Stomach (tissue), 4 donors: ENCODE measurements around the gene RPL10.

ENCODE experiments used
- CTCF ChIP-seq, 7 experiments: fragments of 450-650 bp in 4 of 7; fragments of 200-600 bp in 3 of 7; sonication (generic) in 3 of 7; IDR thresholded peaks; one replicate each; pipeline ENCODE4 v1.5.1; 2016 to 2019; ENCODE audit warnings: antibody characterized with exemption in 7 of 7, control low read depth in 2 of 7, mild to moderate bottlenecking in 1 of 7
- EP300 ChIP-seq: sonication (generic); formaldehyde crosslinking; IDR thresholded peaks from one replicate; pipeline ENCODE4 v1.6.1; 2017; ENCODE audit warnings: antibody characterized with exemption
- POLR2A ChIP-seq, 4 donors: fragments of 450-650 bp; IDR thresholded peaks; one replicate each; pipeline ENCODE4 v1.6.1; 2016; ENCODE audit warnings: antibody characterized with exemption in 4 of 4, control low read depth in 2 of 4, mild to moderate bottlenecking in 1 of 4, moderate library complexity in 1 of 4
- POLR2AphosphoS5 ChIP-seq, 3 donors: sonication (generic); formaldehyde crosslinking; IDR thresholded peaks; one replicate each; pipeline ENCODE4 v1.6.1; 2016; ENCODE audit warnings: antibody characterized with exemption in 3 of 3

DNA sequence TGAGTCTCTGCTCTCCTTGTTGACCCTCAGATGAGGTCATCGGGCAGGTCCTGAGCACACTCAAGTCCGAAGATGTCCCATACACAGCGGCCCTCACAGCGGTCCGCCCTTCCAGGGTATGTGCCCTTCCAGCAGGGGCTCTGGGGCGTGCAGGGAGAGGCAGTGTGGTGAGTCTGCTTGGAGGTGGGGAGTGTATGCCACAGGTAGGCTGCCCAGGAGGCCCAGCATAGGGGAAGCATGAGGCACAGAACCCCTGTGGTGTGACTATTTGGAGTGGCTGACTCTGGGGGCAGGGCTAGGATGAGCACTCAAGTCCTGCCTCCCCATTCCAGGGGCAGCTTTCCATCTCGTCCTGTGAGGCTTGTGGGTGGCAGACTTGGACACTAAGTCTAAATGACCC, 35.4 kb downstream of the RPL10 start:
- TF ChIP-seq CTCF (IDR thresholded peaks at IDR 0.05) (no peak), POLR2A (IDR thresholded peaks at IDR 0.05) (no peak), POLR2AphosphoS5 (IDR thresholded peaks at IDR 0.05) (no peak), EP300 (no peak)
